OCI-LY1 (cell line): Measurements from ENCODE around the gene RSPH6A.

Source experiments
- H2AFZ ChIP-seq: fragments of 200-600 bp; sonication (generic), shearing (Covaris generic); 2 replicates; pipeline ENCODE4 v1.6.0; 2014; ENCODE audit warnings: antibody characterized with exemption, mild to moderate bottlenecking, low read length
- H3F3A ChIP-seq: fragments of 200-600 bp; sonication (generic), shearing (Covaris generic); 2 replicates; pipeline ENCODE4 v1.6.0; 2014; ENCODE audit warnings: mild to moderate bottlenecking, antibody characterized with exemption, low read length, moderate library complexity; ENCODE audit not compliant: insufficient read depth
- H3K27ac ChIP-seq: fragments of 200-600 bp; sonication (generic); 2 replicates; pipeline ENCODE4 v1.5.1; 2014; ENCODE audit warnings: low read length, mixed run types, mild to moderate bottlenecking, low read depth; ENCODE audit not compliant: poor library complexity, severe bottlenecking
- H3K27me3 ChIP-seq: fragments of 200-600 bp; sonication (generic); 2 replicates; pipeline ENCODE4 v1.6.0; 2014; ENCODE audit warnings: antibody characterized with exemption, mild to moderate bottlenecking, low read length, moderate library complexity; ENCODE audit not compliant: insufficient read depth
- H3K36me3 ChIP-seq: fragments of 200-600 bp; sonication (generic); 2 replicates; pipeline ENCODE4 v1.6.1; 2014; ENCODE audit warnings: mild to moderate bottlenecking, antibody characterized with exemption, low read length, moderate library complexity, mixed read lengths; ENCODE audit not compliant: insufficient read depth
- H3K4me1 ChIP-seq: fragments of 200-600 bp; sonication (generic); 2 replicates; pipeline ENCODE4 v1.5.1; 2014; ENCODE audit warnings: mild to moderate bottlenecking, low read length, moderate library complexity; ENCODE audit not compliant: insufficient read depth, severe bottlenecking
- H3K4me2 ChIP-seq: fragments of 200-600 bp; sonication (generic), shearing (Covaris generic); 2 replicates; pipeline ENCODE4 v1.6.1; 2014; ENCODE audit warnings: low read length
- H3K4me3 ChIP-seq: fragments of 200-600 bp; sonication (generic); 2 replicates; pipeline ENCODE4 v1.5.1; 2014; ENCODE audit warnings: low read length, low read depth, mild to moderate bottlenecking, mixed read lengths; ENCODE audit not compliant: poor library complexity, severe bottlenecking
- H3K79me2 ChIP-seq: fragments of 200-600 bp; shearing (Covaris generic); 2 replicates; pipeline ENCODE4 v1.6.1; 2016; ENCODE audit warnings: mixed run types, low read length, mixed read lengths; ENCODE audit not compliant: insufficient read depth
- H3K9ac ChIP-seq: fragments of 200-600 bp; sonication (generic), shearing (Covaris generic); 2 replicates; pipeline ENCODE4 v1.6.1; 2014; ENCODE audit warnings: mild to moderate bottlenecking, low read length, mixed read lengths
- H3K9me2 ChIP-seq: fragments of 200-600 bp; sonication (generic), shearing (Covaris generic); 2 replicates; pipeline ENCODE4 v1.6.1; 2014; ENCODE audit warnings: low read depth, mild to moderate bottlenecking, low read length, mixed read lengths
- H3K9me3 ChIP-seq: fragments of 200-600 bp; shearing (Covaris generic); 2 replicates; pipeline ENCODE4 v1.6.1; 2014; ENCODE audit warnings: low read length, mixed read lengths
- H4K20me1 ChIP-seq: fragments of 200-600 bp; sonication (generic), shearing (Covaris generic); 2 replicates; pipeline ENCODE4 v1.6.0; 2016; ENCODE audit warnings: mild to moderate bottlenecking, low read length; ENCODE audit not compliant: insufficient read depth
- EZH2 ChIP-seq: fragments of 200-600 bp; sonication (generic), shearing (Covaris generic); IDR thresholded peaks from 2 replicates; pipeline ENCODE4 v1.8.0; 2017; ENCODE audit warnings: borderline replicate concordance, mixed run types, mild to moderate bottlenecking, antibody characterized with exemption, low read length, moderate library complexity, mixed read lengths
- TF ChIP-seq, protein P1 (sequence below): fragments of 200-600 bp; sonication (generic), shearing (Covaris generic); IDR thresholded peaks from 2 replicates; pipeline ENCODE4 v1.5.1; 2017; ENCODE audit warnings: mild to moderate bottlenecking, antibody characterized with exemption, low read length, moderate library complexity, mixed read lengths

Gene RSPH6A

DNA sequence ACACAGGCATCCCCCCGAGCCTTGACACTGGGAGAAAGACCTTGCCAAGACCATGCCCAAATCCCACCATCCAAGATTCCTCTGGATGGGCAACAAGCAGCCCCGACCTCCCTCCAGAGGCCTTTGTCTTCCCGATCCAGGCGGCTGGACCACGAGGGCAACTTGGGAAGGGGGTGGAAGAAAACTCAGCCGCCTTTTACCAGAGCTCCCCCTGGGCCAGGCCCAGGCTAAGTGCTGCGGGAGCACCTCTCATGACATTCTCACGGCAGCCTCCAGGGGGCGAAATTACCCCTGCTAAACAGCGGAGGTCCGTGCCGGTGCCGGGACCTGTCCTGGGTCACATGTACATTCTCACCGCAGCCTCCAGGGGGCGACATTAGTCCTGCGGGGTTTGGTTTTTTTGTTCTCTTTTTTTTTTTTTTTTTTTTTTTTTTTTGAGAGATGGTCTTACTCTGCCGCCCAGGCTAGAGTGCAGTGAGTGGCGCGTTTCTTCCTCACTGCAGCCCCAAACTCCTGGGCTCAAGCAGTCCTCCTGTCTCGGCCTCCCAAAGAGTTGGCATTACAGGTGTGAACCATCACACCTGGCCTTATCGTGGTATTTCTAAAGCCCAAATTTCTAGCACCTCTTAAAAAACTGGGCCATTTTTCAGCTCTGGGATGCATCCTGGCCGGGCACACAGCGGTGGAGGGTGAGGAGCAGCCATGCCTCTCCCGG lies 2.1 kb upstream of the RSPH6A start:
- peak overlapping the region; percentile 25; the same call in 1 of the 2 replicates for H3K4me2 ChIP-seq
- no peaks in the 10 kb centered on the region for H3K27me3 ChIP-seq
- H3F3A ChIP-seq, result no peaks in the 10 kb centered on the region
- H3K4me1 ChIP-seq, result peaks cover 10% of the 10 kb centered on the region
- H3K36me3 ChIP-seq, result peaks cover 29% of the 10 kb centered on the region
- no peaks in the 10 kb centered on the region for H3K9me2 ChIP-seq
- H3K4me3 ChIP-seq, result no peak overlapping the region
- H4K20me1 ChIP-seq, result no peaks in the 10 kb centered on the region
- H3K9ac ChIP-seq, result no peak overlapping the region; the same call in 1 of the 2 replicates
- peak overlapping the region; percentile 63 for H3K27ac ChIP-seq
- H2AFZ ChIP-seq, result no peak overlapping the region
- no peaks in the 10 kb centered on the region for H3K79me2 ChIP-seq
- TF ChIP-seq, protein P1, sequence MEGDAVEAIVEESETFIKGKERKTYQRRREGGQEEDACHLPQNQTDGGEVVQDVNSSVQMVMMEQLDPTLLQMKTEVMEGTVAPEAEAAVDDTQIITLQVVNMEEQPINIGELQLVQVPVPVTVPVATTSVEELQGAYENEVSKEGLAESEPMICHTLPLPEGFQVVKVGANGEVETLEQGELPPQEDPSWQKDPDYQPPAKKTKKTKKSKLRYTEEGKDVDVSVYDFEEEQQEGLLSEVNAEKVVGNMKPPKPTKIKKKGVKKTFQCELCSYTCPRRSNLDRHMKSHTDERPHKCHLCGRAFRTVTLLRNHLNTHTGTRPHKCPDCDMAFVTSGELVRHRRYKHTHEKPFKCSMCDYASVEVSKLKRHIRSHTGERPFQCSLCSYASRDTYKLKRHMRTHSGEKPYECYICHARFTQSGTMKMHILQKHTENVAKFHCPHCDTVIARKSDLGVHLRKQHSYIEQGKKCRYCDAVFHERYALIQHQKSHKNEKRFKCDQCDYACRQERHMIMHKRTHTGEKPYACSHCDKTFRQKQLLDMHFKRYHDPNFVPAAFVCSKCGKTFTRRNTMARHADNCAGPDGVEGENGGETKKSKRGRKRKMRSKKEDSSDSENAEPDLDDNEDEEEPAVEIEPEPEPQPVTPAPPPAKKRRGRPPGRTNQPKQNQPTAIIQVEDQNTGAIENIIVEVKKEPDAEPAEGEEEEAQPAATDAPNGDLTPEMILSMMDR, result peak; percentile 98
- no peak for TF ChIP-seq EZH2
- no peaks in the 10 kb centered on the region for H3K9me3 ChIP-seq

DNA sequence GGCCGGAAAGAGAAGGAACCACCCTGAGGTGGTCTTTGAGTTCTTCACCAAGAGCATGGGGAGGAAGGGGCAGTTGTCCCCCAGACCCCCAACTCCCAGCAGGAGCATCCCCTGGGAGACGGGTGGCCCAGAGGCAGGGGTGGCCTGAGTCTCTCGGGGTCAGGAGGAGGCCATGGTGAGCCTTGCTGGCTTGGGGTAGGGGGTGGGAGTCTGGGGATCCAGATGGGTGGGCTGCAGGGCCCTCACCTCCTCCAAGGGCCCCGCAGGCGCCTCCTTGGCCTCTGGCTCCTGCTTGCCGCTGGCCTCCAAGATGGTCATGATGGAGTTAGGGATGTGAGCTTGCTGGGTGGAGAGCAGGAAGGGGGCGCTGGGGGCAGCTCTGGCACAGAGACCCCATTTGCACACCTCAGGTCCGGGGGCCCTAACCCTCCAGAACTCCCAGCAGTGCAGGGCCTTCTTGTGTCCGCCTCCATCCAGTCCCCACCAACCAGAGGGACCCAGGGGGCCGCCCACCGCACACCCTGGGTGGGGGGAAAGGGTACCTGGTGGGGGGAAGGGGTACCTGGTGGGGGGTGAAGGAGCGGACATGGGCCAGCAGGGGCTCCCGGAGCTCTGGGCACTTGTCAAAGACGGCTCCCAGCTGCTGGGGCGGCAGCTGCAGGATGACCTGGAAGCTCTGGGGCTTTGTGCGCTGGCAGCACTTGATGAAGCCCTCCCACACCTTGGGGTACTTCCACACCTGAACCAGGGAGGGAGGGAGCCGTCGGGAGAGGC lies 1.3 kb upstream of the RSPH6A start:
- no peaks in the 10 kb centered on the region for H3K79me2 ChIP-seq
- no peaks in the 10 kb centered on the region for H3K9me2 ChIP-seq
- H3K27me3 ChIP-seq, result no peaks in the 10 kb centered on the region
- peaks cover 24% of the 10 kb centered on the region for H3K36me3 ChIP-seq
- no peaks in the 10 kb centered on the region for H3K9me3 ChIP-seq
- no peak overlapping the region for H3K4me3 ChIP-seq
- no peaks in the 10 kb centered on the region for H4K20me1 ChIP-seq
- H3F3A ChIP-seq, result no peaks in the 10 kb centered on the region
- peaks cover 10% of the 10 kb centered on the region for H3K4me1 ChIP-seq
- no peak overlapping the region; the same call in 1 of the 2 replicates for H3K9ac ChIP-seq
- H2AFZ ChIP-seq, result no peak overlapping the region
- no peak overlapping the region for H3K4me2 ChIP-seq
- H3K27ac ChIP-seq, result no peak overlapping the region
- TF ChIP-seq, protein P1, result no peak
- TF ChIP-seq EZH2, result no peak

DNA sequence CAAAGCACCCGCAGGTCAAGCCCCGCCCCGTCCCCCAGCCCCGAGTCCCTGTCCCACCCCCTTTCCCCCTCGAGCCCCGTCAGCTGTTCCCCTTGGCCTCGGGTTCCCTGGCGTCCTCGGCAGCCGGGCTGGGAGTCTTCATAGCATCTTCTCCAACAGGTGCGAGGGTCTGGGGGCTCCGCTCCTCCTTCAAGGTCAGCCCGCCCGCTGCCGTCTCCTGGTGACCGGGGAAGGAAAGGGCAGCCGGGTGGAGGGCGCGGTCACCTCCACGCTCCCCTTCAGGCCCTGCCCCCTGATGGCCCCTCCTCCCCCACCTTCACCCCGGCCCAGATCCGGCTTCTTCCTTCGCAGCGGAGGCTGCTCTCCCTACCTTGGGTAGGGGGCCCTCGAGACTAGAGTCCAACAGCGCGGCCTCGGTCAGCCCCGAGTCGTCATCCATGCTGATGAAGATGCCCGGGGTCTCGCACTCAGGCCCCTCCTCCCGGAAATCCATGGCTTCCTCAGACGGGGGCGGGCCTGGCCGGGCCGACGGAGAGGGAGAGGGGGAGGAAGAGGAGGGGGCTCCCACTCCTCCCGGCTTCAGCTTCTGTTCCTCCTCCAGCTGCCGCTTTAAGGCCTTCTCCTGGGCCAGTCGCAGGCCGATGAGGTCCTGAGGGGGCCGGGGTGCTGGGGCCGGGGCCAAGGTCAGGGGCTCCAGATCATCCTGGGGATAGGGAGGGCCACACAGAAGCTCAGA lies 541 bp upstream of the RSPH6A start:
- no peaks in the 10 kb centered on the region for H3F3A ChIP-seq
- H4K20me1 ChIP-seq, result no peaks in the 10 kb centered on the region
- TF ChIP-seq, protein P1, result no peak
- TF ChIP-seq EZH2, result no peak
- H3K9me2 ChIP-seq, result no peaks in the 10 kb centered on the region
- H3K4me3 ChIP-seq, result no peak overlapping the region
- no peaks in the 10 kb centered on the region for H3K79me2 ChIP-seq
- peaks cover 10% of the 10 kb centered on the region for H3K4me1 ChIP-seq
- no peak overlapping the region for H2AFZ ChIP-seq
- H3K27ac ChIP-seq, result no peak overlapping the region
- H3K9me3 ChIP-seq, result no peaks in the 10 kb centered on the region
- H3K9ac ChIP-seq, result no peak overlapping the region
- no peaks in the 10 kb centered on the region for H3K27me3 ChIP-seq
- no peak overlapping the region for H3K4me2 ChIP-seq
- H3K36me3 ChIP-seq, result peaks cover 20% of the 10 kb centered on the region
